Gastrocnemius medialis (tissue), 4 donors: ENCODE results near the gene MYL2.

ENCODE experiments used
- POLR2A ChIP-seq, 2 donors: fragments of 450-650 bp; IDR thresholded peaks; one replicate each; pipeline ENCODE4 v1.6.1; 2017; ENCODE audit warnings: antibody characterized with exemption in 2 of 2, mild to moderate bottlenecking in 2 of 2, moderate library complexity in 2 of 2
- TF ChIP-seq, protein P1 (sequence below), 5 experiments: fragments of 450-650 bp in 3 of 5; fragments of 200-600 bp in 2 of 5; sonication (generic) in 2 of 5; IDR thresholded peaks in 4 of 5; conservative IDR thresholded peaks in 1 of 5; 1 replicate in 4 of 5; 2 replicates in 1 of 5; pipeline ENCODE4 v1.5.1; 2016 to 2019; ENCODE audit warnings: antibody characterized with exemption in 5 of 5, mild to moderate bottlenecking in 3 of 5, moderate library complexity in 3 of 5

GRCh38 chr12:110880651-110881050 is 39.7 kb downstream of the MYL2 start:
- TF ChIP-seq, protein P1, sequence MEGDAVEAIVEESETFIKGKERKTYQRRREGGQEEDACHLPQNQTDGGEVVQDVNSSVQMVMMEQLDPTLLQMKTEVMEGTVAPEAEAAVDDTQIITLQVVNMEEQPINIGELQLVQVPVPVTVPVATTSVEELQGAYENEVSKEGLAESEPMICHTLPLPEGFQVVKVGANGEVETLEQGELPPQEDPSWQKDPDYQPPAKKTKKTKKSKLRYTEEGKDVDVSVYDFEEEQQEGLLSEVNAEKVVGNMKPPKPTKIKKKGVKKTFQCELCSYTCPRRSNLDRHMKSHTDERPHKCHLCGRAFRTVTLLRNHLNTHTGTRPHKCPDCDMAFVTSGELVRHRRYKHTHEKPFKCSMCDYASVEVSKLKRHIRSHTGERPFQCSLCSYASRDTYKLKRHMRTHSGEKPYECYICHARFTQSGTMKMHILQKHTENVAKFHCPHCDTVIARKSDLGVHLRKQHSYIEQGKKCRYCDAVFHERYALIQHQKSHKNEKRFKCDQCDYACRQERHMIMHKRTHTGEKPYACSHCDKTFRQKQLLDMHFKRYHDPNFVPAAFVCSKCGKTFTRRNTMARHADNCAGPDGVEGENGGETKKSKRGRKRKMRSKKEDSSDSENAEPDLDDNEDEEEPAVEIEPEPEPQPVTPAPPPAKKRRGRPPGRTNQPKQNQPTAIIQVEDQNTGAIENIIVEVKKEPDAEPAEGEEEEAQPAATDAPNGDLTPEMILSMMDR (IDR thresholded peaks at IDR 0.05 in 4 of 5, conservative IDR thresholded peaks at IDR 0.05 in 1 of 5), result no peak
- TF ChIP-seq POLR2A (IDR thresholded peaks at IDR 0.05), result no peak
